ENCODE results near the gene RBM39. TPM values are rescaled to one million over a fixed set of nuclear protein-coding genes. Genes with fewer than 3 reads are reported as not detected.

The RBM39 gene
- total RNA-seq, 4 donors from 2014 or later, result 410 to 504 (median 446) TPM

Small RNA genes lying within 50 kb of the gene (small RNA-seq; reads per million reads assigned to genes)
- not detected for gene RF00026

Other genes starting within 250 kb of the RBM39 start
- gene C20orf173, start 212.6 kb downstream of the RBM39 start, total RNA-seq, result not detected
- gene ERGIC3, start 200.2 kb downstream of the RBM39 start, total RNA-seq, result 100 to 1,000 TPM; 106 to 199 (median 153) TPM
- gene SPAG4, start 126.4 kb downstream of the RBM39 start, total RNA-seq, result 1 to 10 TPM; 1.3 to 5.7 (median 2.6) TPM
- gene CPNE1, start 77.4 kb downstream of the RBM39 start, total RNA-seq, result 100 to 1,000 TPM; 116 to 151 (median 144) TPM
- gene RBM12, start 77.4 kb downstream of the RBM39 start, total RNA-seq, result 10 to 100 TPM; 24.9 to 35.0 (median 30.8) TPM
- 10 to 100 TPM; 17.7 to 64.1 (median 34.5) TPM for gene NFS1, start 42.9 kb downstream of the RBM39 start, total RNA-seq
- gene ROMO1, start 42.9 kb downstream of the RBM39 start, total RNA-seq, result 100 to 1,000 TPM; 237 to 447 (median 320) TPM
- 10 to 100 TPM; 30.0 to 76.8 (median 57.1) TPM for gene PHF20, start 29.8 kb upstream of the RBM39 start, total RNA-seq
- gene SCAND1, start 212.2 kb upstream of the RBM39 start, total RNA-seq, result 100 to 1,000 TPM; 120 to 224 (median 151) TPM
- 10 to 100 TPM in 2 of 4 donors, under 1 TPM in 1, not detected in 1; 0.90 to 13.2 (median 12.9) TPM for gene CNBD2, start 226.3 kb upstream of the RBM39 start, total RNA-seq

Data from tibial nerve (tissue), 4 donors.